Hematopoietic multipotent progenitor cell (in vitro differentiated cells): Measurements from ENCODE around the gene SLC5A12. TPM values are rescaled to one million over a fixed set of nuclear protein-coding genes. Genes with fewer than 3 reads are reported as not detected.

Experiments
- DNase-seq, 3 donors: peaks; one replicate each; pipeline ENCODE4 v3.0.0-alpha.2; 2011 to 2015; ENCODE audit warnings: low read depth in 2 of 3, low spot score in 2 of 3
- total RNA-seq: library from RNA; depleted of rRNA; stranded (reverse); fragments of >200 nt; gene quantifications from one replicate; pipeline ENCODE4 v1.2.3, GENCODE V29; 2012

The SLC5A12 gene
- total RNA-seq = not detected

- no peak for DNase-seq
Measured at GRCh38 chr11:26721948-26722475, at the start of gene SLC5A12. SLC5A12 (minus strand) TSS chr11:26722060; CDS start chr11:26721714, 346 bp downstream.

GRCh38 chr11:26769027-26769426, 47.2 kb upstream of the SLC5A12 start:
- no peak for DNase-seq

- DNase-seq = no peak
Measured at GRCh38 chr11:26767060-26767459, 45.2 kb upstream of the SLC5A12 start.

GRCh38 chr11:26765323-26765722, 43.5 kb upstream of the SLC5A12 start:
- no peak for DNase-seq

GRCh38 chr11:26764825-26765224, 43.0 kb upstream of the SLC5A12 start:
- DNase-seq = no peak

GRCh38 chr11:26764315-26764714, 42.5 kb upstream of the SLC5A12 start:
- no peak for DNase-seq

GRCh38 chr11:26762089-26762488, 40.2 kb upstream of the SLC5A12 start:
- no peak for DNase-seq

GRCh38 chr11:26761361-26761809, 39.5 kb upstream of the SLC5A12 start:
- no peak for DNase-seq

GRCh38 chr11:26757995-26758394, 36.1 kb upstream of the SLC5A12 start:
- DNase-seq = no peak

- no peak for DNase-seq
Measured at GRCh38 chr11:26755762-26756161, 33.9 kb upstream of the SLC5A12 start.

GRCh38 chr11:26753723-26754504, 32.1 kb upstream of the SLC5A12 start:
- peak in 2 of 3 donors; percentile 12 to 45 for DNase-seq

- DNase-seq = no peak
Measured at GRCh38 chr11:26749927-26750326, 28.1 kb upstream of the SLC5A12 start.

- no peak for DNase-seq
Measured at GRCh38 chr11:26743622-26744021, 21.8 kb upstream of the SLC5A12 start.

GRCh38 chr11:26742966-26743365, 21.1 kb upstream of the SLC5A12 start:
- no peak for DNase-seq

GRCh38 chr11:26741036-26741435, 19.2 kb upstream of the SLC5A12 start:
- DNase-seq = no peak

- no peak for DNase-seq
Measured at GRCh38 chr11:26739366-26740073, 17.7 kb upstream of the SLC5A12 start.

GRCh38 chr11:26734691-26735090, 12.8 kb upstream of the SLC5A12 start:
- no peak for DNase-seq

GRCh38 chr11:26731084-26731456, 9.2 kb upstream of the SLC5A12 start:
- no peak for DNase-seq

GRCh38 chr11:26730414-26731083, 8.7 kb upstream of the SLC5A12 start:
- no peak for DNase-seq

- DNase-seq = no peak
Measured at GRCh38 chr11:26729284-26729683, 7.4 kb upstream of the SLC5A12 start.

- DNase-seq = no peak
Measured at GRCh38 chr11:26726960-26727359, 5.1 kb upstream of the SLC5A12 start.
